ENCODE measurements around the gene B4GALT6.
"Not testable (repeated sequence)": the region's sequence is repeated elsewhere in the genome, so short reads cannot be mapped to it uniquely, and the experiment has no call there.

B4GALT6 gene

GRCh38 chr18:31684279-31685096 is at the start of gene B4GALT6:
TSS of gene B4GALT6 (minus strand) at chr18:31684581. CDS start at chr18:31684426, 155 bp downstream.
- peak; percentile 1 to 22 for DNase-seq

GRCh38 chr18:31731628-31732027 is 47.2 kb upstream of the B4GALT6 start:
- no peak for DNase-seq

- DNase-seq: not testable (repeated sequence)
Measured at GRCh38 chr18:31729196-31729595, 44.8 kb upstream of the B4GALT6 start.

GRCh38 chr18:31723990-31724711 is 39.8 kb upstream of the B4GALT6 start:
- DNase-seq: no peak

- no peak for DNase-seq
Measured at GRCh38 chr18:31723639-31723989, 39.2 kb upstream of the B4GALT6 start.

- peak; percentile 78 to 82 for DNase-seq
Measured at GRCh38 chr18:31722369-31722957, 38.1 kb upstream of the B4GALT6 start.

- DNase-seq: no peak
Measured at GRCh38 chr18:31721601-31722000, 37.2 kb upstream of the B4GALT6 start.

- no peak for DNase-seq
Measured at GRCh38 chr18:31720867-31721266, 36.5 kb upstream of the B4GALT6 start.

GRCh38 chr18:31719363-31720006 is 35.1 kb upstream of the B4GALT6 start:
- DNase-seq: no peak

- no peak for DNase-seq
Measured at GRCh38 chr18:31718386-31718785, 34.0 kb upstream of the B4GALT6 start.

GRCh38 chr18:31716362-31716761 is 32.0 kb upstream of the B4GALT6 start:
- no peak for DNase-seq

- DNase-seq: no peak
Measured at GRCh38 chr18:31711365-31712172, 27.2 kb upstream of the B4GALT6 start.

- no peak for DNase-seq
Measured at GRCh38 chr18:31710826-31711225, 26.4 kb upstream of the B4GALT6 start.

GRCh38 chr18:31707815-31708214 is 23.4 kb upstream of the B4GALT6 start:
- no peak for DNase-seq

- no peak for DNase-seq
Measured at GRCh38 chr18:31702449-31702848, 18.1 kb upstream of the B4GALT6 start.

- no peak for DNase-seq
Measured at GRCh38 chr18:31701744-31702143, 17.4 kb upstream of the B4GALT6 start.

GRCh38 chr18:31700990-31701389 is 16.6 kb upstream of the B4GALT6 start:
- no peak for DNase-seq

- DNase-seq: no peak
Measured at GRCh38 chr18:31697351-31698298, 13.2 kb upstream of the B4GALT6 start.

GRCh38 chr18:31695989-31696388 is 11.6 kb upstream of the B4GALT6 start:
- no peak for DNase-seq

GRCh38 chr18:31694297-31694696 is 9.9 kb upstream of the B4GALT6 start:
- no peak for DNase-seq

GRCh38 chr18:31688606-31689005 is 4.2 kb upstream of the B4GALT6 start:
- no peak for DNase-seq
